ENCODE results near the gene UHRF2.

UHRF2 gene

GRCh38 chr9:6484210-6484609 lies 71.2 kb downstream of the UHRF2 start:
- no peaks in the 10 kb centered on the region for H3K4me1 ChIP-seq
- no peak overlapping the region for H3K4me3 ChIP-seq
- H3K27me3 ChIP-seq (ENCODE audit: low read depth) = no peaks in the 10 kb centered on the region
- H3K36me3 ChIP-seq (replicated peaks) = peaks cover 56% of the 10 kb centered on the region
- DNase-seq (ENCODE audit: low spot score in 2 of 2) = no peak
- in situ Hi-C loops (cut with MboI; ENCODE audit: low sequenced_read_pairs) = no loop called here
- H3K9me3 ChIP-seq = no peaks in the 10 kb centered on the region

GRCh38 chr9:6488395-6488794 lies 75.4 kb downstream of the UHRF2 start:
- in situ Hi-C loops (cut with MboI; ENCODE audit: low sequenced_read_pairs) = no loop called here
- peak in 1 of 2 experiments; percentile 17 for DNase-seq (ENCODE audit: low spot score in 2 of 2)
- H3K4me1 ChIP-seq = no peaks in the 10 kb centered on the region
- no peak overlapping the region for H3K4me3 ChIP-seq
- no peaks in the 10 kb centered on the region for H3K27me3 ChIP-seq (ENCODE audit: low read depth)
- peaks cover 20% of the 10 kb centered on the region for H3K36me3 ChIP-seq (replicated peaks)
- H3K9me3 ChIP-seq = no peaks in the 10 kb centered on the region

DNA sequence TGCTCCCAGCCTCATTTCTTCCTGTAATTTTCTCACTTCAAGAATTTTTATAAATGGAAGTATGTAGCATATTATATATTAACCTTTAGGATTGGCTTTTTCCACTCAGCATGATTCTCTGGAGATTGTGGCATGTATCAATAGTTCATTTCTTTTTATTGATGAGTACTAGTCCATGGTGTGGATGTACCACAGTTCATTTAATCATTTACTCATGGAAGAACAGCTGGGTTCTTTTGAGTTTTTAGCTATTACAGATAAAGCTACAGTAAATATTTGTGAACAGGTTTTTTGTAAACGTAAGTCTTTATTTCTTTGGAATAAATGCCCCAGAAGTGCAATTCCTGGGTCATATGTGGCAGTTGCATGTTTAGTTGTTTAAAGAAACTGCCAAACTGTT lies 76.1 kb downstream of the UHRF2 start:
- no peaks in the 10 kb centered on the region for H3K4me1 ChIP-seq
- no peak for DNase-seq (ENCODE audit: low spot score in 2 of 2)
- H3K36me3 ChIP-seq (replicated peaks) = peaks cover 23% of the 10 kb centered on the region
- in situ Hi-C loops (cut with MboI; ENCODE audit: low sequenced_read_pairs) = no loop called here
- no peaks in the 10 kb centered on the region for H3K27me3 ChIP-seq (ENCODE audit: low read depth)
- no peak overlapping the region for H3K4me3 ChIP-seq
- H3K9me3 ChIP-seq = no peaks in the 10 kb centered on the region

DNA sequence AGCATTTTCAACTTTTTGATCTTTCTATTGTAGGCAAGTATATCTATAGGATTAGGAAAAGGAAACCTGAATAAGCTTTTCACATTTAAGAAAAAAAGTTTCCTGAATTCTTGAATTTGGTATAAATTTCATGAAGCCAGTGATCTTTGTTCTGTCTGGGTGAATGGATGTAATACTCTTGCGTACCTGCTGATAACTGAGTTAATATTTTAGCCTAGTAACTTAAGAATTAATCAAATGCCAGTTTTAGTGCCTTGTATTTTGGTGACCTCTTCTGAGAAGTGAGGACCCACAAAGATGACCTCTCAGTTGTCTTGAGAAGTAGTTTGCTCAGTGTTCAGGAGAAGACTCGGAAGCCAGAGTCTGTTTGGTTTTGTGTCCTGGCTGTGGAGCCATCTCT lies 77.9 kb downstream of the UHRF2 start:
- in situ Hi-C loops (cut with MboI; ENCODE audit: low sequenced_read_pairs) = no loop called here
- Histone ChIP-seq H3K9me3 (no peaks in the 10 kb centered on the region), H3K36me3 (replicated peaks) (peaks cover 24% of the 10 kb centered on the region), H3K27me3 (ENCODE audit: low read depth) (no peaks in the 10 kb centered on the region), H3K4me3 (no peak overlapping the region), H3K4me1 (no peaks in the 10 kb centered on the region)
- no peak for DNase-seq (ENCODE audit: low spot score in 2 of 2)

GRCh38 chr9:6495466-6495865 lies 82.5 kb downstream of the UHRF2 start:
- H3K27me3 ChIP-seq (ENCODE audit: low read depth) = no peaks in the 10 kb centered on the region
- in situ Hi-C loops (cut with MboI; ENCODE audit: low sequenced_read_pairs) = no loop called here
- no peak for DNase-seq (ENCODE audit: low spot score in 2 of 2)
- H3K9me3 ChIP-seq = no peaks in the 10 kb centered on the region
- no peak overlapping the region for H3K4me3 ChIP-seq
- H3K36me3 ChIP-seq (replicated peaks) = peaks cover 39% of the 10 kb centered on the region
- no peaks in the 10 kb centered on the region for H3K4me1 ChIP-seq

GRCh38 chr9:6498982-6499381 lies 86.0 kb downstream of the UHRF2 start:
- DNase-seq (ENCODE audit: low spot score in 2 of 2) = no peak
- in situ Hi-C loops (cut with MboI; ENCODE audit: low sequenced_read_pairs) = no loop called here
- Histone ChIP-seq H3K4me1 (no peaks in the 10 kb centered on the region), H3K9me3 (no peaks in the 10 kb centered on the region), H3K27me3 (ENCODE audit: low read depth) (no peaks in the 10 kb centered on the region), H3K36me3 (replicated peaks) (peaks cover 50% of the 10 kb centered on the region), H3K4me3 (no peak overlapping the region)

GRCh38 chr9:6501526-6502210 lies 88.7 kb downstream of the UHRF2 start:
- in situ Hi-C loops (cut with MboI; ENCODE audit: low sequenced_read_pairs) = no loop called here
- no peaks in the 10 kb centered on the region for H3K27me3 ChIP-seq (ENCODE audit: low read depth)
- H3K36me3 ChIP-seq (replicated peaks) = peaks cover 60% of the 10 kb centered on the region

DNA sequence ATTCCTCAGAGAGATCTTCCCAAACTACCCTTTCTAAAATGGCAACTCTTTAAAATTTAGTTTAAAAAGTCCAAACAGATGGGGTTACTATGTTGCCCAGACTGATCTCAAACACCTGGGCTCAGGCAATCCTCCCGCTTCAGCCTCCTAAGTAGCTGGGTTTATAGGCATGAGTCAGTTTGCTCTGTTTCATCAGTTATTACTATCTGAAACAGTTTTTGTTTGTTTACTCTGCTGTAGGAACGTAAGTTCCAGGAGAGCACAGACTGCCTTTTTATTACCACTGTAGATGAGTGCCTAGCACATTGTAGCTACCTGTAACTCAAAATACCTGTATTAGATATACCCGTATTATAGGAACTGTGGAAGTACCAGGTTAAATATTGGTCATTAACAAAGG lies 89.4 kb downstream of the UHRF2 start:
- H3K9me3 ChIP-seq = no peaks in the 10 kb centered on the region
- H3K4me1 ChIP-seq = peaks cover 18% of the 10 kb centered on the region
- in situ Hi-C loops (cut with MboI; ENCODE audit: low sequenced_read_pairs) = no loop called here
- no peaks in the 10 kb centered on the region for H3K27me3 ChIP-seq (ENCODE audit: low read depth)
- no peak for DNase-seq (ENCODE audit: low spot score in 2 of 2)
- H3K36me3 ChIP-seq (replicated peaks) = peaks cover 56% of the 10 kb centered on the region
- H3K4me3 ChIP-seq = no peak overlapping the region

More at GRCh38 chr9:6501526-6502210, 88.7 kb downstream of the UHRF2 start:
- no peak for DNase-seq (ENCODE audit: low spot score in 2 of 2)
- no peaks in the 10 kb centered on the region for H3K9me3 ChIP-seq
- peaks cover 13% of the 10 kb centered on the region for H3K4me1 ChIP-seq
- H3K4me3 ChIP-seq = no peak overlapping the region

DNA sequence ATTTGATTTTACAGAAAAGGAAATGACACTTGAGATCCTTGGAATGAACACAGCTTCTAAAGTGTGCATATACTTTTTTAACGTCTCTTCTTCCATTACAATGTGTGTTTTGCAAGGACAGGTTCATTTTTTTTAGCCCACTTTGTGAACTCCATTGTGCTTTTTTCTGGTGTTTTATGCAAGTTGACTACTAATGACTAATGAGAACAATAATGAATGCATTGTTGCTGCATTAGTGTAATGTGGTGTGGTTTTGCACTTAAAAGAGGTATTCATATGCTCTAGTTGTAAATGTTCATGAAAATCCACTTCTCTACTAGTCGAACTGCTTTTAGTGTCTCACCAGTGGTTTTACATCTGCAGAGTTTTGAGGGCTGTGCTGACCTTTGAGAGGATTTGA lies 93.6 kb downstream of the UHRF2 start:
- peaks cover 33% of the 10 kb centered on the region for H3K36me3 ChIP-seq (replicated peaks)
- in situ Hi-C loops (cut with MboI; ENCODE audit: low sequenced_read_pairs) = no loop called here

GRCh38 chr9:6512085-6512657 lies 99.2 kb downstream of the UHRF2 start:
- in situ Hi-C loops (cut with MboI; ENCODE audit: low sequenced_read_pairs) = no loop called here
- no peak overlapping the region for H3K4me3 ChIP-seq
- H3K36me3 ChIP-seq (replicated peaks) = peaks cover 6% of the 10 kb centered on the region

More for the DNA sequence above, 93.6 kb downstream of the UHRF2 start:
- Histone ChIP-seq H3K9me3 (no peaks in the 10 kb centered on the region), H3K27me3 (ENCODE audit: low read depth) (no peaks in the 10 kb centered on the region), H3K4me3 (no peak overlapping the region), H3K4me1 (peaks cover 18% of the 10 kb centered on the region)
- DNase-seq (ENCODE audit: low spot score in 2 of 2) = peak in 1 of 2 experiments; percentile 56

GRCh38 chr9:6522263-6522662 lies 109.3 kb downstream of the UHRF2 start:
- no peaks in the 10 kb centered on the region for H3K27me3 ChIP-seq (ENCODE audit: low read depth)
- no peak overlapping the region for H3K4me3 ChIP-seq
- H3K9me3 ChIP-seq = no peaks in the 10 kb centered on the region
- DNase-seq (ENCODE audit: low spot score in 2 of 2) = no peak
- no peaks in the 10 kb centered on the region for H3K36me3 ChIP-seq (replicated peaks)
- in situ Hi-C loops (cut with MboI; ENCODE audit: low sequenced_read_pairs) = no loop called here
- peaks cover 10% of the 10 kb centered on the region for H3K4me1 ChIP-seq

More at GRCh38 chr9:6512085-6512657, 99.2 kb downstream of the UHRF2 start:
- Histone ChIP-seq H3K9me3 (no peaks in the 10 kb centered on the region), H3K4me1 (no peaks in the 10 kb centered on the region; the same call in 1 of the 2 replicates), H3K27me3 (ENCODE audit: low read depth) (no peaks in the 10 kb centered on the region)
- DNase-seq (ENCODE audit: low spot score in 2 of 2) = no peak

GRCh38 chr9:6525326-6526045 lies 112.5 kb downstream of the UHRF2 start:
- Histone ChIP-seq H3K4me1 (peaks cover 10% of the 10 kb centered on the region), H3K27me3 (ENCODE audit: low read depth) (no peaks in the 10 kb centered on the region), H3K36me3 (replicated peaks) (no peaks in the 10 kb centered on the region), H3K9me3 (no peaks in the 10 kb centered on the region), H3K4me3 (no peak overlapping the region)
- DNase-seq (ENCODE audit: low spot score in 2 of 2) = no peak
- in situ Hi-C loops (cut with MboI; ENCODE audit: low sequenced_read_pairs) = no loop called here

DNA sequence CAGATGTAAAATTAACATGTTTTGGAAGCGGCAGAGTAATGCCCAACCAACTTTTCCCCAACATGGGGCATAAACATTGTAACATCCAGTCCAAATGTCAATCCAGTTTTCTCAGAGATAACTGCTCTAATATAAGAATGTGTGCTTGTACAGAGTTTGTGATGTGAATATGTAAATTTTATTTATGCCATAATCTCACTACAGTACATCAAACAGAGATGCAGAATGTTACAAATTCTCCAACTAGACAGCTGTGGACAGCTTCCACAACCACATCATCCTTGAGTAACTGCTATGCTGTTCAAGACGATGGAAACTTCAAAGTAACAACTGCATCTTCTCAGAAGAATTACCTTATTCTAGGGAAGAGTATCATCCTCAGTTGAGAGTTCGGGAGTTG lies 122.6 kb downstream of the UHRF2 start:
- Histone ChIP-seq H3K36me3 (replicated peaks) (no peaks in the 10 kb centered on the region), H3K9me3 (no peaks in the 10 kb centered on the region), H3K4me1 (no peaks in the 10 kb centered on the region), H3K4me3 (no peak overlapping the region), H3K27me3 (ENCODE audit: low read depth) (no peaks in the 10 kb centered on the region)
- in situ Hi-C loops (cut with MboI; ENCODE audit: low sequenced_read_pairs) = no loop called here
- no peak for DNase-seq (ENCODE audit: low spot score in 2 of 2)

GRCh38 chr9:6538666-6539071 lies 125.7 kb downstream of the UHRF2 start:
- no peaks in the 10 kb centered on the region for H3K9me3 ChIP-seq
- H3K4me3 ChIP-seq = no peak overlapping the region
- no peaks in the 10 kb centered on the region for H3K4me1 ChIP-seq
- DNase-seq (ENCODE audit: low spot score in 2 of 2) = no peak
- H3K36me3 ChIP-seq (replicated peaks) = no peaks in the 10 kb centered on the region
- in situ Hi-C loops (cut with MboI; ENCODE audit: low sequenced_read_pairs) = no loop called here
- H3K27me3 ChIP-seq (ENCODE audit: low read depth) = no peaks in the 10 kb centered on the region

Data from HAP-1 (cell line).